Thymus (tissue), 11 donors: ENCODE results near the gene BRD9. TPM values are rescaled to one million over a fixed set of nuclear protein-coding genes. Genes with fewer than 3 reads are reported as not detected.
"Not testable (repeated sequence)": the region's sequence is repeated elsewhere in the genome, so short reads cannot be mapped to it uniquely, and the experiment has no call there.

ENCODE experiments used
- DNase-seq, 9 donors: peaks; one replicate each; pipeline ENCODE4 v3.0.0-alpha.2; 2013; ENCODE audit warnings: low spot score in 9 of 9, low read depth in 6 of 9, missing footprints in 1 of 9
- H3K27ac ChIP-seq, 2 donors: one replicate each; pipeline ENCODE4 v1.5.1; 2013; ENCODE audit warnings: control low read depth in 1 of 2, low read depth in 1 of 2, low read length in 1 of 2, mild to moderate bottlenecking in 1 of 2, moderate library complexity in 1 of 2
- H3K27me3 ChIP-seq, 2 donors: one replicate each; pipeline ENCODE4 v1.5.1; 2013; ENCODE audit warnings: low read length in 1 of 2; ENCODE audit not compliant: control insufficient read depth in 2 of 2, insufficient read depth in 1 of 2
- H3K36me3 ChIP-seq, 2 donors: one replicate each; pipeline ENCODE4 v1.5.1; 2013; ENCODE audit warnings: low read length in 1 of 2, mild to moderate bottlenecking in 1 of 2, moderate library complexity in 1 of 2; ENCODE audit not compliant: control insufficient read depth in 2 of 2, insufficient read depth in 2 of 2
- H3K4me1 ChIP-seq, 2 donors: one replicate each; pipeline ENCODE4 v1.5.1; 2013; ENCODE audit warnings: low read length in 2 of 2; ENCODE audit not compliant: control insufficient read depth in 2 of 2, insufficient read depth in 2 of 2
- H3K4me3 ChIP-seq, 2 donors: one replicate each; pipeline ENCODE4 v1.5.1; 2013; ENCODE audit warnings: low read length in 2 of 2, control low read depth in 1 of 2, mild to moderate bottlenecking in 1 of 2
- H3K9me3 ChIP-seq, 2 donors: one replicate each; pipeline ENCODE4 v1.5.1; 2013; ENCODE audit warnings: low read length in 1 of 2, mild to moderate bottlenecking in 1 of 2; ENCODE audit not compliant: control insufficient read depth in 2 of 2, insufficient read depth in 1 of 2
- WGBS: extraction: QIAGEN DNeasy Blood & Tissue Kit; methylation state at CpG from one replicate; pipeline ENCODE4 v1.1.7; 2013; 5-methylcytosine and 5-hydroxymethylcytosine counted together
- polyA plus RNA-seq: library from polyadenylated mRNA; stranded (reverse); fragments of 200-250 nt; gene quantifications from one replicate; pipeline ENCODE4 v1.2.3, GENCODE V29; 2013
- total RNA-seq: library from RNA; stranded (reverse); fragments of 120-200 nt; gene quantifications from one replicate; pipeline ENCODE4 v1.2.4, GENCODE V29; 2013
- donor health status: healthy.

Gene BRD9
- total and polyA plus RNA-seq, 2 donors, result 39.3 to 54.8 TPM

DNA sequence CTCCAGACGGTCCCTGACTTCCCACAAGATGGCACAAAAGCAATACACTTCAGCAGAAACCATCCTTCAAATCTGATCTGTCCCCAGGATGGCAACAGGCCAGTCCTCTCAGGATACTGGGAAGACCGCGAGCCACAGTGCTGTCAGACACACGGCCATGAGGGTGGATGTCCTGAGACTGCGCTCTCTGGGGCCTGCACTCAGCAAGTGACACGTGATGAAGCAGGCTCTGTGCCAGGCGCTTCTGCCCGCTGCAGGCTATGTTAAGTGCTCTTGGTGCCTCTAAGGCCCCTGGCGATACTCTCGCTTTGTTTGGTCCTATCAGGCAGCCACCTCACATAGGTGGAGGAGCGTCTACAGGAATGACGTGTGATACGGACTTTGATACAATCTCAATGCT, 7.1 kb downstream of the BRD9 start:
- no peak overlapping the region for H3K4me3 ChIP-seq
- peaks cover 0 to 10% of the 10 kb centered on the region in 2 donors for H3K9me3 ChIP-seq
- 98% methylated on average over 13 of the region's 13 CpGs for WGBS
- no peak for DNase-seq
- H3K27me3 ChIP-seq, result no peaks in the 10 kb centered on the region
- peaks cover 91 to 93% of the 10 kb centered on the region in 2 donors for H3K36me3 ChIP-seq
- no peak overlapping the region for H3K27ac ChIP-seq
- peaks cover 8 to 36% of the 10 kb centered on the region in 2 donors for H3K4me1 ChIP-seq

DNA sequence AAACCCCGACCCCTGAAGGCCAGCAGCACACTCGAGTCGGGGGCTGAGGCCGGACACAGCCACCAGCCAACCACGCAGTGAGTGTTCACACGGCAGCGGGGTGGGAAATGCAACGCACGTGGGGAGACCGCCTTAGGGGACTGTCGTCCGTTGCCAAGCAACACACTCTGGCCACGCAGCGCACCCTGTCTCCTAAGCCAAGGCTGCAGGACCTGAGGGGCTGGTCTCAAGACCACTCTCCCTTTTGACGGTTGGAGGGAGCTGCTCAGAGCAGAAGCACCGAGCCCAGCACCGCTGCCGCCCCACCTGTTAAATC, 7.5 kb downstream of the BRD9 start:
- no peak for DNase-seq
- H3K36me3 ChIP-seq, result peaks cover 87 to 90% of the 10 kb centered on the region in 2 donors
- 97% methylated on average over 18 of the region's 18 CpGs for WGBS
- no peak overlapping the region for H3K27ac ChIP-seq
- peaks cover 8 to 32% of the 10 kb centered on the region in 2 donors for H3K4me1 ChIP-seq
- peaks cover 0 to 10% of the 10 kb centered on the region in 2 donors for H3K9me3 ChIP-seq
- no peaks in the 10 kb centered on the region for H3K27me3 ChIP-seq
- no peak overlapping the region for H3K4me3 ChIP-seq

DNA sequence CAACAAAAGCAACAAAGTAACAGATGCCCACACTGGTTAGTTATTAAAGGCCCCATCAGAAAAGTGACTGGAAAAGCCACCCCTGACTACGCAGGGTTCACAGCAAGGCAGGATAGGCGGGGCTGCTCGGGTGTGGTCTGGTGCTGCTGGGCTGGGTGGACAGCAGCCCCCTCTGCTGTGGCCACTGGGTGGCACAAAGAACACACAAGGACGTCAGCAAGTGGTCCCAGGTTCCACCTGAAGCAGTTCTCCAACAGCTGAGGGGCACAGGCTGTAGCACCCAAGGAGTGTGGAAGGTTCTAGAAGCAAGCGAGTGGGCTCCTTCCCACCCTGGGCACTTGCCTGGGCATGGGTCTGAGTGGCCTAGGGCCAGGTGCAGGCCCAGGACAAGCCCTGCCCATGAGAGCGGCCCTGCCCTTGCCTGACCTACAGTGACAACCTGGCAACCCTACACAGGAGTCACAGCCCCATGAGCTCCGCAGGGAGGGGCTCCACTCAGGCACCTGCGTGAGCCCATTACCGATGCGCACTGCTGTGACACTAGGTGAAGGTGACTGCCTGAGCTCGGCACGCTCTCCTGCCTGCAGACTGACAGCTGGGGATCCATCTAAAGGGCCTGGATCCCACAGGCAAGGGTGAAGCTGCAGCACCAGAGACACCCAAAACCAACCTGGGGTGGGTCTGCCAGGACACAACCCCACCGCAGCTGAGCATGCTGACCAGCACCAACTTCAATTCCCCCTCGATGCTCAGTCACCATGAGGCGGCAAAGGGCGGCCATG, 8.1 kb downstream of the BRD9 start:
- H3K9me3 ChIP-seq, result peaks cover 0 to 10% of the 10 kb centered on the region in 2 donors
- peaks cover 82 to 84% of the 10 kb centered on the region in 2 donors for H3K36me3 ChIP-seq
- no peak overlapping the region for H3K4me3 ChIP-seq
- H3K27me3 ChIP-seq, result no peaks in the 10 kb centered on the region
- WGBS, result 97% methylated on average over 16 of the region's 16 CpGs
- no peak overlapping the region for H3K27ac ChIP-seq
- H3K4me1 ChIP-seq, result peaks cover 8 to 26% of the 10 kb centered on the region in 2 donors
- no peak for DNase-seq

DNA sequence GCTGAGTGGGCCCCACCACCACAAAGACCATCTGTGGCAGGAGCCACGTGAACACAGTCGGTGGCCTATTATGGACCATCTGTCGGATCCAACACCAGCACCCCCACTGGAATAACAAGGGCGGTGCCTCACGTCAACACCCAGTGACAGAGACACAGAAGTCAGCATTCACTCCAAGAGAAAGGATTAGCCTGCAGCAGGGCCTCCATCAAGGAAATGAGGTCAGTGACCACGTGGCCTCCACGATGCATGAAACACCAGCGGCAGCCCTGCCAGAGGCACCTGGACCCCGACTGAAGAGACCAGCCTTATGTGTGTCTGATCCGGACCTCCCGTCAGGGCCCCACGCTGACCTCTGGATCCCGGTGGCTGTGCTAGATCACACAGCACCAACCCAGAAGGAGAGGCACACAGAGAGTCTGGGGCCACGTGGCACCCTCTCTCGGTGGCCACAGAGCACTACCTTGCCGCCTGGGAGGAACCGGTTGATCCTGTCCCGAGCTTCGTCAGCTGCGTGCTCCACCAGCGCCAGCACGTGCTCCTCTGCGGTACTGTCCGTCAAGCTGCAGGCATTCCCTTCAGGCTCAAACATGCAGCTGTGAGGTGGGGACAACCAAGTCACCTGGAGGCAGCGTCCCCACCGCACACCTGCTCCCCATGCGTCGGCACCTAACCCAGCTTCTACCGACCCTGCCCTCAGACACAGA, 9.0 kb downstream of the BRD9 start:
- H3K9me3 ChIP-seq, result peaks cover 0 to 10% of the 10 kb centered on the region in 2 donors
- H3K27ac ChIP-seq, result no peak overlapping the region
- H3K27me3 ChIP-seq, result no peaks in the 10 kb centered on the region
- DNase-seq, result no peak
- 95% methylated on average over 29 of the region's 29 CpGs for WGBS
- H3K4me3 ChIP-seq, result no peak overlapping the region
- peaks cover 76 to 78% of the 10 kb centered on the region in 2 donors for H3K36me3 ChIP-seq
- peaks cover 5 to 22% of the 10 kb centered on the region in 2 donors for H3K4me1 ChIP-seq

DNA sequence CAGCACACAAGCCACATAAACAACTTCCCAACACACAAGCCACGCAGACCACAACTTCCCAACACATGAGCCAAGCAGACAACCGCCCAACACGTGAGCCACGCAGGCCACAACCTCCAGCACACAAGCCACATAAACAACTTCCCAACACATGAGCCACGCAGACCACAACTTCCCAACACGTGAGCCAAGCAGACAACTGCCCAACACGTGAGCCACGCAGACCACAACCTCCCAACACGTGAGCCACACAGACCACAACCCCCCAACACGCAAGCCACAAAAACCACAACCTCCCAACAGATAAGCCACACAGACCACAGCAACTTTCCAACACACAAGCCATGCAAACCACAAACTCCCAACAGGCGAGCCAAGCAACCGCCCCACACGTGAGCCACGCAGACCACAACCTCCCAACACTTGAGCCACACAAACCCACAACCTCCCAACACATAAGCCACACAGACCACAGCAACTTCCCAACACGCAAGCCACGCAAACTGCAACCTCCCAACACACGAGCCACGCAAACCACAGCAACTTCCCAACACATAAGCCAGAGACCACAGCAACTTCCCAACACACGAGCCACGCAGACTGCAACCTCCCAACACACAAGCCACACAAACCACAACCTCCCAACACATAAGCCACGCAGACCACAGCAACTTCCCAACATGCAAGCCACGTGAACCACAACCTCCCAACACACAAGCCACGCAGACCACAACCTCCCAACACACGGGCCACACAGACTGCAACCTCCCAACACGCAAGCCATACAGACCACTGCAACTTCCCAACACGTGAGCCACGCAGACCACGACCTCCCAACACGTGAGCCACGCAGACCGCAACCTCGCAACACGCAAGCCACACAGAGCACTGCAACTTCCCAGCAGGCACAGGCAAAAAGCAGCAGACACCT, 10.1 kb downstream of the BRD9 start:
- H3K27ac ChIP-seq, result no peak overlapping the region
- DNase-seq, result no peak
- 87% methylated on average over 33 of the region's 33 CpGs for WGBS

GRCh38 chr5:881551-881935, 11.1 kb downstream of the BRD9 start:
- no peak for DNase-seq
- Histone ChIP-seq H3K27me3 (no peaks in the 10 kb centered on the region), H3K4me3 (no peak overlapping the region), H3K9me3 (peaks cover 0 to 10% of the 10 kb centered on the region in 2 donors), H3K4me1 (peaks cover 0 to 5% of the 10 kb centered on the region in 2 donors), H3K36me3 (peaks cover 75 to 80% of the 10 kb centered on the region in 2 donors), H3K27ac (no peak overlapping the region)
- WGBS, result 98% methylated on average over 12 of the region's 12 CpGs

More for the DNA sequence above, 10.1 kb downstream of the BRD9 start:
- Histone ChIP-seq H3K9me3 (peaks cover 0 to 10% of the 10 kb centered on the region in 2 donors), H3K27me3 (no peaks in the 10 kb centered on the region), H3K4me3 (no peak overlapping the region), H3K36me3 (peaks cover 75 to 80% of the 10 kb centered on the region in 2 donors), H3K4me1 (peaks cover 0 to 15% of the 10 kb centered on the region in 2 donors)

GRCh38 chr5:880816-881550, 11.6 kb downstream of the BRD9 start:
- no peaks in the 10 kb centered on the region for H3K27me3 ChIP-seq
- H3K4me3 ChIP-seq, result no peak overlapping the region
- H3K36me3 ChIP-seq, result peaks cover 75 to 80% of the 10 kb centered on the region in 2 donors
- WGBS, result 97% methylated on average over 35 of the region's 35 CpGs
- no peak overlapping the region for H3K27ac ChIP-seq
- H3K4me1 ChIP-seq, result peaks cover 0 to under 1% of the 10 kb centered on the region in 2 donors
- peaks cover 0 to 10% of the 10 kb centered on the region in 2 donors for H3K9me3 ChIP-seq
- no peak for DNase-seq

- WGBS, result no CpG with 5 or more reads among the region's 8 CpGs
- H3K4me1 ChIP-seq, H3K27me3 ChIP-seq, H3K4me3 ChIP-seq, H3K27ac ChIP-seq, DNase-seq: not testable (repeated sequence)
- H3K9me3 ChIP-seq, result peaks cover 0 to 10% of the 10 kb centered on the region in 2 donors
- peaks cover 71 to 77% of the 10 kb centered on the region in 2 donors for H3K36me3 ChIP-seq
These were observed 13.9 kb downstream of the BRD9 start for GRCh38 chr5:878677-879076.
